GM10248 (cell line): ENCODE data around the gene RTL1.

Experiments
- CTCF ChIA-PET: fragments of 300-600 bp; sonication (Branson Sonifier 250); formaldehyde crosslinking; extraction: SDS; loops from one replicate; lab custom pipeline; 2021; ENCODE audit warnings: antibody characterized with exemption; lab: Yijun Ruan, JAX
- POLR2A ChIA-PET: fragments of 350-650 bp; sonication (Branson Sonifier 250); formaldehyde crosslinking; extraction: SDS; loops from one replicate; lab custom pipeline; 2020; ENCODE audit warnings: antibody characterized with exemption; lab: Yijun Ruan, JAX
- DNase-seq: peaks from one replicate; pipeline ENCODE4 v3.0.0; 2012; ENCODE audit errors: extremely low spot score
- TF ChIP-seq, protein P1 (sequence below): IDR thresholded peaks from 2 replicates; pipeline ENCODE4 v1.5.1; 2012; ENCODE audit warnings: mild to moderate bottlenecking, low read depth; ENCODE audit errors: extremely low read depth, missing control alignments, control extremely low read depth

The RTL1 gene

GRCh38 chr14:100911665-100912316 is 8.3 kb upstream of the RTL1 start:
- ChIA-PET CTCF (no interaction called here), POLR2A (no interaction called here)
- no peak for DNase-seq

DNA sequence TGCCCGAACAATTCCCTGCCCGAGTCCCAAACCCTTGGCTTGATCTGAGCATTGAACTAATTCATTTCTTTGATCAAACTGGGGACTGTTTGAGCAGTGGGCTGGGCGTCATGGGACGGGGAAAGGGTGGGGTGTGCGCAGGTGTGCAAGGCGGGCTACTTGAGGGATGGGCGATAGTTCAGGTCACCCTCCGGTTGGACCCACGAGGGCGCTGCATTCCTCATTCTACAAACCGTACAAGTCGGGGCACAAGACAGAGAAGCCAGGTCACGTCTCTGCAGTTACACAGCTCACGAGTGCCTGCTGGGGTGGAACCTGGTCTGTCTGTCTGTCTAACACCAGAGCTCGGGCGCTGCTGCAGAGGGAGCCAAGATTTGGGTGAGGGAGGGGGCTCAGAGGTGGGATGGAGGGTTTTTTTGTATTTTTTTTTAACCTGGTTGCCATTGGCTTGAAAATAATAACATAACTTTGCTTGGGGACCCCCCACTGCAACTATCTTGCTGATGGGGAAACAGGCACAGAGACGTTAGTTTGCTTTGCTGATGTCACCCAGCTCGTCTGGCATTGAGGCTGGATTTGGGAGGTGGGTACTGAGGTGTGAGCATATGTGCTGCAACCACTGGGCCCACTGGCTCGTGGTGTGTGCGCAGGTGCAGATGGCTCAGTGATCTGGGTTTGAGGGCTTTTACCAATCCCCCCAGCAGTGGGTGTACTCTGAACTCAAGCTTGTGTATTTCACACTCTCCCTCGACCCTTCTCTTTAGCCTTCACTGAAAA is 7.6 kb upstream of the RTL1 start:
- POLR2A ChIA-PET = no interaction called here
- CTCF ChIA-PET = no interaction called here
- TF ChIP-seq, protein P1, sequence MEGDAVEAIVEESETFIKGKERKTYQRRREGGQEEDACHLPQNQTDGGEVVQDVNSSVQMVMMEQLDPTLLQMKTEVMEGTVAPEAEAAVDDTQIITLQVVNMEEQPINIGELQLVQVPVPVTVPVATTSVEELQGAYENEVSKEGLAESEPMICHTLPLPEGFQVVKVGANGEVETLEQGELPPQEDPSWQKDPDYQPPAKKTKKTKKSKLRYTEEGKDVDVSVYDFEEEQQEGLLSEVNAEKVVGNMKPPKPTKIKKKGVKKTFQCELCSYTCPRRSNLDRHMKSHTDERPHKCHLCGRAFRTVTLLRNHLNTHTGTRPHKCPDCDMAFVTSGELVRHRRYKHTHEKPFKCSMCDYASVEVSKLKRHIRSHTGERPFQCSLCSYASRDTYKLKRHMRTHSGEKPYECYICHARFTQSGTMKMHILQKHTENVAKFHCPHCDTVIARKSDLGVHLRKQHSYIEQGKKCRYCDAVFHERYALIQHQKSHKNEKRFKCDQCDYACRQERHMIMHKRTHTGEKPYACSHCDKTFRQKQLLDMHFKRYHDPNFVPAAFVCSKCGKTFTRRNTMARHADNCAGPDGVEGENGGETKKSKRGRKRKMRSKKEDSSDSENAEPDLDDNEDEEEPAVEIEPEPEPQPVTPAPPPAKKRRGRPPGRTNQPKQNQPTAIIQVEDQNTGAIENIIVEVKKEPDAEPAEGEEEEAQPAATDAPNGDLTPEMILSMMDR = no peak
- DNase-seq = no peak

More at GRCh38 chr14:100911665-100912316, 8.3 kb upstream of the RTL1 start:
- TF ChIP-seq, protein P1 = no peak

GRCh38 chr14:100909439-100909838 is 5.9 kb upstream of the RTL1 start:
- ChIA-PET CTCF (no interaction called here), POLR2A (no interaction called here)
- TF ChIP-seq, protein P1 = no peak
- DNase-seq = no peak

DNA sequence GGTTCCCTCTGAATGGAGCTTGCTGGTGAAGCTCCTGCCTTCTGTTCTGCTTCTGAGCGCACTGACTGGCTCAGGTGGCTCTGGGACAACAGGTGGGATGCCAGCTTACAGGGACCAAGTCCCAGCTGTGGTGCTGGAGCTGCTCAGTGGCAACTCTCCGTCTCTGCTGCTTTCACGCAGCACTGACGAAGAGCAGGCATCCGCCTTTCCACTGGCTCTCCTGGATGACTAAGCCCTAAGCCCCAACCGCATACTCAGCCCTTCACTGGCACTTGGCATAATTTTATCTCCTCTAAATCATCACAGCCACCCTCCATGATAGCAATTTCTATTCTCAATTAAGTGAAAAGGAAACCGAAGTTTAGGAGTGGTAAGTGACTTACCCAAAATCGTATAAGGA is 3.7 kb upstream of the RTL1 start:
- ChIA-PET POLR2A (no interaction called here), CTCF (no interaction called here)
- TF ChIP-seq, protein P1 = no peak
- no peak for DNase-seq

DNA sequence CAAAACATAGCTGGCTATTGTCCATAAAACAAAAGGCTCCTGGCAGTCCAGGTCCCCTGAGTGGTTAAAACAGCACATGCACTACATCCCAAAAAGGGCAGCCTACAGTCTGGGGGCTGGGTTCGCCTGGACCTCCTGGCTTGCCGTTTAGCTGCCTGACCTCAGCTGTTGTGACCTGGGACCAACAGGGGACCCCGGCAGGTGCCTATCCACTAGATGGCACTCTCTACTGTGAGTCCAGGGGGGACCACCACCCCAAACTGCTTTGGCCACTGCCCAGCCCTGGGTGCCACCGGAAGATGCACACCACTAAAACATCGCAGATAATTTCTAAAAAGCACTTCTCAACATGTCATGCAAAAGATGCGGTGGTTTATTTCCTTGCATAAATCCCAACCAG is 2.9 kb upstream of the RTL1 start:
- peak; percentile 20 for DNase-seq
- CTCF ChIA-PET = no interaction called here
- POLR2A ChIA-PET = no interaction called here
- TF ChIP-seq, protein P1 = no peak

DNA sequence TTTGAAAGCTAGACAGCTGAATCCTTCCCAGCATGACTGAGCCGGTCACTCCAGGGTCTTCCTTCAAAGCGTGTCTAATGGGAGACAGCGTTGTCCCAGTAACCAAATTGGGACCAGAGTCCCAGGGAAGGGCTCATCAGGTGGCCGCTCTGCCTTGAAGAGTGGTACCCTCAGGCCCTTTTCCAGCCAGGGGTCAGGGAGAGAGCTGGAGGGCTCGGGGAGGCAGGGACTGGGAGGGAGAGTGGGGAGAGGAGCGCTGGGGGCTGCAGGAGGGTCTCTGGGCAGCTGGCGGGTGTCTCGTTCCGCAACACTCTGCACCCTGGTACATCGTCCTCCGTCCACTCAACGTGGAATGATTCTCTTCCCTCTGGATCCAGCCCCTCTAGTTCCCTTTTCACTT is 1.6 kb upstream of the RTL1 start:
- POLR2A ChIA-PET = no interaction called here
- CTCF ChIA-PET = no interaction called here

More for the DNA sequence above, 1.6 kb upstream of the RTL1 start:
- DNase-seq = no peak
- TF ChIP-seq, protein P1 = no peak
